Subcutaneous adipose tissue (tissue), 4 donors: Measurements from ENCODE around the gene TBC1D21. TPM values are rescaled to one million over a fixed set of nuclear protein-coding genes. Genes with fewer than 3 reads are reported as not detected.

Experiments used
- CTCF ChIP-seq: fragments of 450-650 bp; IDR thresholded peaks from one replicate; pipeline ENCODE4 v1.5.1; 2016; ENCODE audit warnings: low read depth, mild to moderate bottlenecking, control low read depth, antibody characterized with exemption, moderate library complexity
- total RNA-seq, 4 donors: library from RNA; depleted of rRNA; stranded (reverse); fragments of >200 nt; gene quantifications; one replicate each; pipeline ENCODE4 v1.1.0, GENCODE V29; 2016

Gene TBC1D21
- total RNA-seq, 4 donors from 2014 or later = not detected

DNA sequence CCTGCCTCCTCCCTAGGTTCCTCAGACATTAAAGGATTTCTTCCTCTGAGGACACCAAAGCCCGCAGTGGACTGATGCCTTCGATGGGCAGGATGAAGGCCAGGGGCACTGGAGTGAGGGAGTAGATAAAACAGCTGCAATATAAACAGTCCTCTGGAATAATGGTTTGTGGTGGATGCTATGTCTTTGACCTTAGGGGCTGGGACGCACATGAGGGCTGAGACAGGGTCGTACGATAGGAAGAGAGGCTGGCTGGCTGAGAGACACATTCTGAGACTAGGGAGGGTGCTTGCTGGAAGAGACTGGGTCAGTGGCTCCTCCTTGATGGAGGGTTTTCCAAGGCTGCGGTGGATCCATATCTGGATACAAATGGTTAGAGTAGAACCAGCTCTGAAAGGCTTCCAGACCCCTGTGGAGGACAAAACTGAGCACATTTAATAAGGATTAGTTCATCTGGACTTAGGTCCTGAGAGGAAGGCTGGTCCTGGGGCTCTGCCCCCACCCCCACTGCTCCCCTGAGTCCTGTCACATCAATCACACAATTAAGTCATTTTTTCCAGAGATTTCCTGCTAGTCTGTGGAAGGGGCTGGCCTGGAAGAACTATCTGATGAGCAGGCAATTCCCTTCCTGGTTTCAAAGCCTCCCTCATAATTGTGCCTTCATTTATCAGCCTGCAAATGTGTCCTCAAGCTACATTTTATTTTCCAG is 15.8 kb downstream of the TBC1D21 start:
- no peak for TF ChIP-seq CTCF

DNA sequence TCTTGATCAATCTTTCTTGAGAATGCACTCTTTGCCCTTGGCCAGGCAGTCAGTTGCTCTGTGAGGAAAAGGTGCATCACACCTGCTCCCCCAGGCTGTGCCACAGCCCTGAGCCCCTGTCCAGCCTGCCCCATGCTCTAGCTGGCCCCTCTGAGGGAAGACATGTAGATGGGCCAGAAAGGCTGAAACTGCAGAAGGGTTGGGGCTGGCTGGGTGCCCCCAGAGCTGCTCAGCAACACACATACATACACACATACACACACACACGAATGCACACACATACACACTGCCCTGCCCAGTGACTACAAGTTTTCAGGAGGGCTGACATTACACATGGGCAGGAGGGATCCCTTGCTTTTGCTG is 16.4 kb downstream of the TBC1D21 start:
- TF ChIP-seq CTCF = no peak

DNA sequence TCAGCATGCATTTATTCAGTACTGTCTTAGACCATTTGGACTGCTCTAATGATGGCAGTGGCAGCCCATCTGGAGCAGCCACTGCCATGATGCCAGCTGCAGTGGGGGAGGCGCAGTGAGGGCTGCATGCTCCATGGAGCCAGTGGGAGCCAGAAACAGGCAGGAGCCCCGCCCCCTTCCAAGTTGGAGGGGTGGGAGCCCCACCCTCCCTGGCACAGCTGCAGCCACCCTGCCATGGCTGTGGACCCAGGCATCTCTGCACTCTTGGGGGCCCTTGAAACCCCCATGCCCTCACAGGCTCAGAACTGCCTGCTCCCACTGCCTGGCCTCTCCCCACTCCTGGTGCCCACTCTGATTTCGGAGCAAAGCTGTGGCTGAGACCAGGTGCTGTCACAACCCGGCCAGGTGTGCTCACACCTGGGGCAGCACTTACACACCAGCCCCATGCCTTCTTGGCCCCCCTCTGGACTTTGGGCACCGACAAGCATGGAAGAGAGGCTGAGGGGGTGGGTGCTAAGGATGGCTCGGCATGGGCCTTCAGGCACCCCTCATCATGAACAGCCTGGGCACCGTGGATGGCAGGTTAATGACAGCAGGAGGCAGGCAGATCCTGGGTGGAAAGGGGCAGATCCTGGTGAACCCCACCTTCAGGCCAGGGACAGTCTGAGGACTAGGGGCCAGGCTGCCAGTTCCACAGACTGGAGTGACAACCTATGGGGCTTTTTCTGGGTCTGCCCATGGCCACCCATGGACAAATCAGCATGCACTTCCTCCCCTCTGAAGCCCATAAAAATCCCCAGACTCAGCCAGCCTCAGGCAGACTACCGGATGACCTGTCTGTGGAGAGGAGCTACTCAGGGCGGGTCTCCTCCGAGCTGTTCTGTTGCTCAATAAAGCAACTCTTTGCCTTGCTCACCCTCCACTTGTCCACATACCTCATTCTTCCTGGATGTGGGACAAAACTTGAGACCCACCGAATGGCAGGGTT is 18.3 kb downstream of the TBC1D21 start:
- TF ChIP-seq CTCF = no peak

DNA sequence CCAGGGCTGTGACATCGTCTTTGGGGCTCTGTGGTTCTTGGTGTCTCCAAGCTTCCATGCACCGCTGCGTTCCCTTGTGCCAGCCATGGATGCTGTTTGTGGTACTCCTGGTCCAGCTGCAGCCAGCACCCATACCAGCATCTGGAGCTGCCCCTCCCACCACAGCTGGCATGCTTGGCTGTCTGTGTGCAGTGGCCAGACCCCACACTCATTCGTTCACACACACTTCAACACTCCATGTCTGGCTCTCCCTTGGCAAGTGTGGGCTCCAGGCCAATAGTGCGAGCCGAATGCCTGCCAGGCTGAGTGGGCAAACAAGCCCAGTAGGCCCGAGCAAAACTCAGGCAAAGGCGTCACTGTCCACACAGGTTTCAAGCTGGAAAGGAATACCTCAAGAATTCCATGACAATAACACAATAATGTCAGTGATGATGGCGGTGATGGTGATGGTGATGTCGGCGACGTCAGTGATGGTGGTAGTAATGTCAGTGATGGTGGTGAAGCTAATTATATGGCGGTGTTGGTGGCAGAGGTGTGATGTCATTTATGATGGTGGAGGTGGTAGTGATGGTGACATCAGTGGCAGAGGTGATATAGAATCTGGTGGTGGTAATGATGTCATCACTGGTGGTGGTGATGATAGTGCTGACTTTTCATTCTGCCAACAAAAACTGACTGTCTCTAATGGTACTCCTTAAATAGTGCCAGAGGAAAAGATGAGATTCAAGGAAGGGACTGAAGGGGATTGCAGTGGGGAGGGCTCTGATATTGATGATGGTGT is 19.3 kb downstream of the TBC1D21 start:
- no peak for TF ChIP-seq CTCF

DNA sequence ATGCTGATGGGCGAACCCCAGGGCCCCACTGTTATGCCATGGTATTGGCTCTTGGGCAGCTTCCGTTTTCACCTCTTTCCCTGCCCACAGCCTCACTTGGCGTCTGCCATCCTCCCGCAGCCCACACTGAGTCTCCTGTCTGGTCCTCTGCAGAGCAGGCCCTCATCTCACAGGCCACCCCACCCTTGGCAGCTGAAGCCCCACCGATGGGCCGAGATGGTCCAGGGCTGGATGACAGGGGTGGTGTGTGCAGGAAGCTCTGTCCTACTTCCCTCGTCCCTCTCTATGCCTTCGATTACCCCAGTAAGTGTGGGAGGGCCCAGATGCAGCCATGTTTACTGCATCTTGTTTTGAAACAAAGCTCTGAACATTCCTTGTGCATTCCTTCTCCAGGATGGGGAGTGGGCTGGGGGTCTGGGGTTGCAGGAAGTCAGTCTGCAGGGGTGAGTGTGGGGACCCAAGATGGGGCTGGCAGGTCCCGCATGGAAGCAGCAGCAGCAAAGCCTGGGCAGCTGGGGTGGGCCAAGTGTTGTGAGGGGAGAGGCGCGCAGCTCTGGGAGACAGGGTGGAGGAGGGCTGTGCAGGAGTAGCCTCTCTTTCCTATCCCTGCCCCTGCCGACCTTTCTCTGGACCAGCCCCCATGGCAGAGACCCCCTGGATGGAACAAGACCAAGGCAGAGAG is 20.9 kb downstream of the TBC1D21 start:
- no peak for TF ChIP-seq CTCF

DNA sequence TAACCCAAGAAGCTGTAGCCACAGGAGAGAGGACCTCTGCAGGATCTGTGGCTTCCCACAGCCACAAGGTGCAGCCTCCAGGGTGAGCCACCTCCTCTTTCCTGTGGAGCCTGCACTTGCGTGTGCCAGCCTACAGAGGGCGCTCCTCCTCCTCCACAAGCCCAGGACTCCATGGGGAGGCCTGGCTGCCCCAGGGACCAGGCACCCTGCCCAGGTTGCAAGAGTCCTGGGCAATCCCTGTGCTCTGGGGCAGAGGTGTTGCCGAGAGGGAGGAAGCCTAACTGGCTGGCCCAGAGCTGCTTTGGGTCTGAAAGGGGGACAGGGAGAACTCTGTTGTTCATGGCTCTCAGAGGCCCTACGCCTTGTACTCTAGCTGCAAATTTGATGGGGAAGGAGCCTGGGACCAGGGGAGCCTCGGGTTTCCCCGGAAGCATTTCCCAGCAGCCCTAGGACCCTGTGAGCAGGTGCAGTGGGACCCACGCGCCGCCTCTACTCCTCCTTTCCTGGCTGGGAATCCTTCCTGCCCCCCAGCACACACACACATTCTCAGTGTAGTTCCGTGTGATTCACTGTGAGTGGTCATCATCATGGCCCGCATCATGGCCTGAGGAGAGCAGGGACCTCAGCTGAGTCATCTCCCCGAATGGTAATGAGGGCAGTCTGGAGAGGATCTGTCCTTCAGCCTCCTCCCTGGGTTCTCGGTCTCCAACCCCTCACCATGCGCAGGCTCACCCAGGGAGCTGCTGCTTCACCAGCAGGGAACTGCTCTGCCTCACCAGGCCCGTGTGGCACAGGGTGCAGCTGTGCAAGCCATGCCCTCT is 24.3 kb downstream of the TBC1D21 start:
- TF ChIP-seq CTCF = no peak
